K562 (cell line): ENCODE measurements around the gene KCNK6. TPM values are rescaled to one million over a fixed set of nuclear protein-coding genes. Genes with fewer than 3 reads are reported as not detected.

ENCODE experiments used
- HDAC1 ChIP-seq, 2 experiments: fragments of 450-650 bp; IDR thresholded peaks; 2 replicates each; pipeline ENCODE4 v1.6.1; 2016 to 2017; ENCODE audit warnings: inconsistent platforms in 1 of 2, mild to moderate bottlenecking in 1 of 2, moderate library complexity in 1 of 2
- KDM1A ChIP-seq, 2 experiments: fragments of 450-650 bp; IDR thresholded peaks; 2 replicates each; pipeline ENCODE4 v1.6.1; 2016; ENCODE audit warnings: mild to moderate bottlenecking in 2 of 2
- KLF16 ChIP-seq: IDR thresholded peaks from 2 replicates; pipeline ENCODE4 v1.6.1; 2016; ENCODE audit warnings: antibody characterized with exemption
- MBD2 ChIP-seq: sonication (generic); IDR thresholded peaks from 2 replicates; pipeline ENCODE4 v1.6.1; 2016; ENCODE audit warnings: low read depth, borderline replicate concordance
- NFIC ChIP-seq: fragments of 450-650 bp; IDR thresholded peaks from 2 replicates; pipeline ENCODE4 v1.6.1; 2017; ENCODE audit warnings: mild to moderate bottlenecking, inconsistent platforms
- NR1H2 ChIP-seq: sonication (generic); formaldehyde crosslinking; IDR thresholded peaks from 2 replicates; pipeline ENCODE4 v1.4.0; 2020; ENCODE audit warnings: mild to moderate bottlenecking, missing genetic modification reagents
- NR2C1 ChIP-seq, 2 experiments: fragments of 450-650 bp; IDR thresholded peaks; 2 replicates each; pipeline ENCODE4 v1.6.1; 2017; ENCODE audit warnings: mild to moderate bottlenecking in 2 of 2, antibody characterized with exemption in 1 of 2, inconsistent platforms in 1 of 2, missing compliant biosample characterization in 1 of 2, missing genetic modification characterization in 1 of 2
- POLR2H ChIP-seq: IDR thresholded peaks from 2 replicates; pipeline ENCODE4 v1.6.1; 2016; ENCODE audit warnings: missing genetic modification characterization, low read depth, mild to moderate bottlenecking, control low read depth, missing compliant biosample characterization, moderate library complexity
- PREB ChIP-seq: sonication (generic); formaldehyde crosslinking; IDR thresholded peaks from 2 replicates; pipeline ENCODE4 v1.8.1; 2023; ENCODE audit warnings: mild to moderate bottlenecking, missing genetic modification reagents
- STAT5A ChIP-seq: IDR thresholded peaks from 2 replicates; pipeline ENCODE4 v1.6.1; 2012; ENCODE audit warnings: low read length, inconsistent platforms, borderline replicate concordance
- ZBTB5 ChIP-seq: fragments of 450-650 bp; IDR thresholded peaks from 2 replicates; pipeline ENCODE4 v1.6.1; 2017; ENCODE audit warnings: antibody characterized with exemption
- ZBTB7A ChIP-seq: IDR thresholded peaks from 2 replicates; pipeline ENCODE4 v1.6.1; 2011; ENCODE audit warnings: low read depth, mild to moderate bottlenecking, low read length, moderate library complexity, borderline replicate concordance; ENCODE audit not compliant: control insufficient read depth
- polyA plus RNA-seq, 8 experiments: library from polyadenylated mRNA; depleted of rRNA in 4 of 8; stranded (reverse) in 5 of 8; unstranded in 3 of 8; fragments of >200 nt; fragmentation: Nextera tagmentation in 2 of 8; fragmentation: Illumina TruSeq in 1 of 8; extraction: Ambion mirVana in 2 of 8; extraction: Trizol in 1 of 8; gene quantifications; 2 replicates each; pipeline versions ENCODE4 v1.2.1 to v1.2.3, GENCODE V29; 2011 to 2014; ENCODE audit warnings: inconsistent platforms in 1 of 8, missing spikeins in 1 of 8
- total RNA-seq, 7 experiments: library from RNA; depleted of rRNA in 6 of 7; stranded (reverse); fragments of >200 nt in 6 of 7; fragmentation: Illumina TruSeq in 2 of 7; extraction: Trizol in 2 of 7; gene quantifications; 2 replicates each; pipeline versions ENCODE4 v1.2.1 to v1.2.3, GENCODE V29; 2011 to 2021; ENCODE audit warnings: low replicate concordance in 1 of 7
- TF ChIP-seq, protein P1 (sequence below): fragments of 450-650 bp; IDR thresholded peaks from 2 replicates; pipeline ENCODE4 v1.6.1; 2016; ENCODE audit warnings: mild to moderate bottlenecking, moderate library complexity

The KCNK6 gene
- total and polyA plus RNA-seq, 9 of the 15 experiments (the other 6 are each of a cell fraction or from before 2014, with no cell fraction given): 0.05 to 0.42 (median 0.15) TPM

- TF ChIP-seq NFIC (peak; percentile 66), PREB (CRISPR knock-in tag) (0 out of 2 replicates have a peak, but pooled peaks have one; percentile 72), MBD2 (peak; percentile 48; the same call in 1 of the 2 replicates), STAT5A (peak; percentile 75), KLF16 (peak; percentile 71; the same call in 1 of the 2 replicates), NR1H2 (CRISPR knock-in tag) (no peak), POLR2H (no peak), HDAC1 (IDR thresholded peaks at IDR 0.05) (peak in 1 of 2 experiments; percentile 28; a peak in 2 of 4 replicates), KDM1A (IDR thresholded peaks at IDR 0.05) (peak; percentile 47 to 74), ZBTB7A (peak; percentile 40; the same call in 1 of the 2 replicates), NR2C1 (IDR thresholded peaks at IDR 0.05) (peak; percentile 19; the same call in 1 of the 2 replicates), NR2C1 (tag; IDR thresholded peaks at IDR 0.05) (no peak), ZBTB5 (no peak)
- TF ChIP-seq, protein P1, sequence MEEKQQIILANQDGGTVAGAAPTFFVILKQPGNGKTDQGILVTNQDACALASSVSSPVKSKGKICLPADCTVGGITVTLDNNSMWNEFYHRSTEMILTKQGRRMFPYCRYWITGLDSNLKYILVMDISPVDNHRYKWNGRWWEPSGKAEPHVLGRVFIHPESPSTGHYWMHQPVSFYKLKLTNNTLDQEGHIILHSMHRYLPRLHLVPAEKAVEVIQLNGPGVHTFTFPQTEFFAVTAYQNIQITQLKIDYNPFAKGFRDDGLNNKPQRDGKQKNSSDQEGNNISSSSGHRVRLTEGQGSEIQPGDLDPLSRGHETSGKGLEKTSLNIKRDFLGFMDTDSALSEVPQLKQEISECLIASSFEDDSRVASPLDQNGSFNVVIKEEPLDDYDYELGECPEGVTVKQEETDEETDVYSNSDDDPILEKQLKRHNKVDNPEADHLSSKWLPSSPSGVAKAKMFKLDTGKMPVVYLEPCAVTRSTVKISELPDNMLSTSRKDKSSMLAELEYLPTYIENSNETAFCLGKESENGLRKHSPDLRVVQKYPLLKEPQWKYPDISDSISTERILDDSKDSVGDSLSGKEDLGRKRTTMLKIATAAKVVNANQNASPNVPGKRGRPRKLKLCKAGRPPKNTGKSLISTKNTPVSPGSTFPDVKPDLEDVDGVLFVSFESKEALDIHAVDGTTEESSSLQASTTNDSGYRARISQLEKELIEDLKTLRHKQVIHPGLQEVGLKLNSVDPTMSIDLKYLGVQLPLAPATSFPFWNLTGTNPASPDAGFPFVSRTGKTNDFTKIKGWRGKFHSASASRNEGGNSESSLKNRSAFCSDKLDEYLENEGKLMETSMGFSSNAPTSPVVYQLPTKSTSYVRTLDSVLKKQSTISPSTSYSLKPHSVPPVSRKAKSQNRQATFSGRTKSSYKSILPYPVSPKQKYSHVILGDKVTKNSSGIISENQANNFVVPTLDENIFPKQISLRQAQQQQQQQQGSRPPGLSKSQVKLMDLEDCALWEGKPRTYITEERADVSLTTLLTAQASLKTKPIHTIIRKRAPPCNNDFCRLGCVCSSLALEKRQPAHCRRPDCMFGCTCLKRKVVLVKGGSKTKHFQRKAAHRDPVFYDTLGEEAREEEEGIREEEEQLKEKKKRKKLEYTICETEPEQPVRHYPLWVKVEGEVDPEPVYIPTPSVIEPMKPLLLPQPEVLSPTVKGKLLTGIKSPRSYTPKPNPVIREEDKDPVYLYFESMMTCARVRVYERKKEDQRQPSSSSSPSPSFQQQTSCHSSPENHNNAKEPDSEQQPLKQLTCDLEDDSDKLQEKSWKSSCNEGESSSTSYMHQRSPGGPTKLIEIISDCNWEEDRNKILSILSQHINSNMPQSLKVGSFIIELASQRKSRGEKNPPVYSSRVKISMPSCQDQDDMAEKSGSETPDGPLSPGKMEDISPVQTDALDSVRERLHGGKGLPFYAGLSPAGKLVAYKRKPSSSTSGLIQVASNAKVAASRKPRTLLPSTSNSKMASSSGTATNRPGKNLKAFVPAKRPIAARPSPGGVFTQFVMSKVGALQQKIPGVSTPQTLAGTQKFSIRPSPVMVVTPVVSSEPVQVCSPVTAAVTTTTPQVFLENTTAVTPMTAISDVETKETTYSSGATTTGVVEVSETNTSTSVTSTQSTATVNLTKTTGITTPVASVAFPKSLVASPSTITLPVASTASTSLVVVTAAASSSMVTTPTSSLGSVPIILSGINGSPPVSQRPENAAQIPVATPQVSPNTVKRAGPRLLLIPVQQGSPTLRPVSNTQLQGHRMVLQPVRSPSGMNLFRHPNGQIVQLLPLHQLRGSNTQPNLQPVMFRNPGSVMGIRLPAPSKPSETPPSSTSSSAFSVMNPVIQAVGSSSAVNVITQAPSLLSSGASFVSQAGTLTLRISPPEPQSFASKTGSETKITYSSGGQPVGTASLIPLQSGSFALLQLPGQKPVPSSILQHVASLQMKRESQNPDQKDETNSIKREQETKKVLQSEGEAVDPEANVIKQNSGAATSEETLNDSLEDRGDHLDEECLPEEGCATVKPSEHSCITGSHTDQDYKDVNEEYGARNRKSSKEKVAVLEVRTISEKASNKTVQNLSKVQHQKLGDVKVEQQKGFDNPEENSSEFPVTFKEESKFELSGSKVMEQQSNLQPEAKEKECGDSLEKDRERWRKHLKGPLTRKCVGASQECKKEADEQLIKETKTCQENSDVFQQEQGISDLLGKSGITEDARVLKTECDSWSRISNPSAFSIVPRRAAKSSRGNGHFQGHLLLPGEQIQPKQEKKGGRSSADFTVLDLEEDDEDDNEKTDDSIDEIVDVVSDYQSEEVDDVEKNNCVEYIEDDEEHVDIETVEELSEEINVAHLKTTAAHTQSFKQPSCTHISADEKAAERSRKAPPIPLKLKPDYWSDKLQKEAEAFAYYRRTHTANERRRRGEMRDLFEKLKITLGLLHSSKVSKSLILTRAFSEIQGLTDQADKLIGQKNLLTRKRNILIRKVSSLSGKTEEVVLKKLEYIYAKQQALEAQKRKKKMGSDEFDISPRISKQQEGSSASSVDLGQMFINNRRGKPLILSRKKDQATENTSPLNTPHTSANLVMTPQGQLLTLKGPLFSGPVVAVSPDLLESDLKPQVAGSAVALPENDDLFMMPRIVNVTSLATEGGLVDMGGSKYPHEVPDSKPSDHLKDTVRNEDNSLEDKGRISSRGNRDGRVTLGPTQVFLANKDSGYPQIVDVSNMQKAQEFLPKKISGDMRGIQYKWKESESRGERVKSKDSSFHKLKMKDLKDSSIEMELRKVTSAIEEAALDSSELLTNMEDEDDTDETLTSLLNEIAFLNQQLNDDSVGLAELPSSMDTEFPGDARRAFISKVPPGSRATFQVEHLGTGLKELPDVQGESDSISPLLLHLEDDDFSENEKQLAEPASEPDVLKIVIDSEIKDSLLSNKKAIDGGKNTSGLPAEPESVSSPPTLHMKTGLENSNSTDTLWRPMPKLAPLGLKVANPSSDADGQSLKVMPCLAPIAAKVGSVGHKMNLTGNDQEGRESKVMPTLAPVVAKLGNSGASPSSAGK: peak; percentile 55
These were observed 49.0 kb upstream of the KCNK6 start (continued) for GRCh38 chr19:38270587-38271167.
